ENCODE measurements around the gene ACTN1. TPM values are rescaled to one million over a fixed set of nuclear protein-coding genes. Genes with fewer than 3 reads are reported as not detected.

The ACTN1 gene
- polyA plus RNA-seq, 1 of the 3 experiments (the other 2 are of a cell fraction), result 319 TPM

- peaks cover 27% of the 10 kb centered on the region for H4K20me1 ChIP-seq (ENCODE audit: insufficient read depth)
- ChIA-PET POLR2A (interaction anchor here (0.6 to 1.1 kb wide), 3 partner anchors 31 to 40 kb away, joined by 3 to 4 read pairs (median 3); no protein-coding TSS in a partner anchor), CTCF (interaction anchor here (0.9 to 2.0 kb wide), 7 partner anchors 32 to 86 kb away, joined by 3 to 8 read pairs (median 4); no protein-coding TSS in a partner anchor)
- TF ChIP-seq EP300 (IDR thresholded peaks at IDR 0.05; ENCODE audit: borderline replicate concordance in 1 of 2, low read depth in 1 of 2, low read length in 1 of 2) (no peak), MAX (IDR thresholded peaks at IDR 0.05; ENCODE audit: low read depth) (0 out of 2 replicates have a peak, but pooled peaks have one; percentile 30)
- H3K4me2 ChIP-seq, result peak overlapping the region; percentile 96
- 26% methylated on average over 26 of the region's 44 CpGs for WGBS (ENCODE audit: low lambda C conversion rate)
- peak overlapping the region; percentile 26; the same call in 1 of the 2 replicates for H2AFZ ChIP-seq (ENCODE audit: low read depth)
- peaks cover 10 to 14% of the 10 kb centered on the region in 2 experiments for H3K36me3 ChIP-seq (replicated peaks in 1 of 2; ENCODE audit: control insufficient read depth in 1 of 2, insufficient read depth in 2 of 2, low read length in 1 of 2)
- H3K4me3 ChIP-seq (ENCODE audit: low read depth in 2 of 2, low read length in 1 of 2), result peak overlapping the region; percentile 87 to 96
- peaks cover 27% of the 10 kb centered on the region for H3F3A ChIP-seq (replicated peaks; ENCODE audit: insufficient read depth)
- DNase-seq, result no peak
- peaks cover 26 to 31% of the 10 kb centered on the region in 2 experiments for H3K4me1 ChIP-seq (ENCODE audit: control insufficient read depth in 1 of 2, insufficient read depth in 2 of 2, low read depth in 1 of 2, low read length in 1 of 2)
- H3K9me2 ChIP-seq, result no peaks in the 10 kb centered on the region
- H3K27me3 ChIP-seq (ENCODE audit: insufficient read depth), result no peaks in the 10 kb centered on the region
- no peaks in the 10 kb centered on the region for H3K9me3 ChIP-seq
- H3K27ac ChIP-seq (ENCODE audit: low read depth in 2 of 2, low read length in 1 of 2), result peak overlapping the region; percentile 83 to 98
- peak overlapping the region; percentile 99 for H3K9ac ChIP-seq
- H3K79me2 ChIP-seq (ENCODE audit: insufficient read depth), result peaks cover 48% of the 10 kb centered on the region
These were observed 785 bp upstream of the ACTN1 start for GRCh38 chr14:68979722-68980451.

- Histone ChIP-seq H3K27ac (ENCODE audit: low read depth in 2 of 2, low read length in 1 of 2) (peak overlapping the region; percentile 98), H3K4me2 (peak overlapping the region; percentile 98), H3K36me3 (replicated peaks in 1 of 2; ENCODE audit: control insufficient read depth in 1 of 2, insufficient read depth in 2 of 2, low read length in 1 of 2) (peaks cover 20 to 28% of the 10 kb centered on the region in 2 experiments), H3K9me3 (no peaks in the 10 kb centered on the region), H4K20me1 (ENCODE audit: insufficient read depth) (peaks cover 42% of the 10 kb centered on the region), H3K9ac (peak overlapping the region; percentile 99), H3K4me3 (ENCODE audit: low read depth in 2 of 2, low read length in 1 of 2) (peak overlapping the region; percentile 87 to 96), H2AFZ (ENCODE audit: low read depth) (no peak overlapping the region), H3K4me1 (ENCODE audit: control insufficient read depth in 1 of 2, insufficient read depth in 2 of 2, low read depth in 1 of 2, low read length in 1 of 2) (peaks cover 30 to 45% of the 10 kb centered on the region in 2 experiments), H3F3A (replicated peaks; ENCODE audit: insufficient read depth) (peaks cover 27% of the 10 kb centered on the region), H3K79me2 (ENCODE audit: insufficient read depth) (peaks cover 63% of the 10 kb centered on the region), H3K9me2 (no peaks in the 10 kb centered on the region), H3K27me3 (ENCODE audit: insufficient read depth) (no peaks in the 10 kb centered on the region)
- ChIA-PET CTCF (interaction anchor here (0.7 to 2.8 kb wide), 14 partner anchors 9 to 129 kb away, joined by 3 to 16 read pairs (median 5); no protein-coding TSS in a partner anchor), POLR2A (interaction anchor here (0.6 to 1.5 kb wide), 8 partner anchors 12 to 117 kb away, joined by 3 to 5 read pairs (median 4); no protein-coding TSS in a partner anchor)
- DNase-seq, result peak; percentile 79
- WGBS (ENCODE audit: low lambda C conversion rate), result 2% methylated on average over 18 of the region's 72 CpGs
- 0 out of 2 replicates have a peak, but pooled peaks have one; percentile 10 for TF ChIP-seq FOXM1 (IDR thresholded peaks at IDR 0.05; ENCODE audit: low read depth)
- no peak for TF ChIP-seq EP300 (IDR thresholded peaks at IDR 0.05; ENCODE audit: borderline replicate concordance in 1 of 2, low read depth in 1 of 2, low read length in 1 of 2)
- TF ChIP-seq MAX (IDR thresholded peaks at IDR 0.05; ENCODE audit: low read depth), result 0 out of 2 replicates have a peak, but pooled peaks have one; percentile 2
These were observed 760 bp downstream of the ACTN1 start for GRCh38 chr14:68978172-68978911.

- peak; percentile 82 for DNase-seq
- 1% methylated on average over 11 of the region's 25 CpGs for WGBS (ENCODE audit: low lambda C conversion rate)
- CTCF ChIA-PET, result interaction anchor here (0.7 to 2.8 kb wide), 16 partner anchors 9 to 130 kb away, joined by 3 to 16 read pairs (median 5); no protein-coding TSS in a partner anchor
- H3K27ac ChIP-seq (ENCODE audit: low read depth in 2 of 2, low read length in 1 of 2), result peak overlapping the region; percentile 98
- H3K4me3 ChIP-seq (ENCODE audit: low read depth in 2 of 2, low read length in 1 of 2), result peak overlapping the region; percentile 87 to 96
- peaks cover 48% of the 10 kb centered on the region for H4K20me1 ChIP-seq (ENCODE audit: insufficient read depth)
- H3K36me3 ChIP-seq (replicated peaks in 1 of 2; ENCODE audit: control insufficient read depth in 1 of 2, insufficient read depth in 2 of 2, low read length in 1 of 2), result peaks cover 26 to 34% of the 10 kb centered on the region in 2 experiments
- peaks cover 30 to 51% of the 10 kb centered on the region in 2 experiments for H3K4me1 ChIP-seq (ENCODE audit: control insufficient read depth in 1 of 2, insufficient read depth in 2 of 2, low read depth in 1 of 2, low read length in 1 of 2)
- no peak overlapping the region for H2AFZ ChIP-seq (ENCODE audit: low read depth)
- peak overlapping the region; percentile 99 for H3K9ac ChIP-seq
- H3K9me2 ChIP-seq, result no peaks in the 10 kb centered on the region
- H3F3A ChIP-seq (replicated peaks; ENCODE audit: insufficient read depth), result peaks cover 27% of the 10 kb centered on the region
- no peaks in the 10 kb centered on the region for H3K27me3 ChIP-seq (ENCODE audit: insufficient read depth)
- POLR2A ChIA-PET, result interaction anchor here (0.6 to 1.5 kb wide), 8 partner anchors 11 to 116 kb away, joined by 3 to 5 read pairs (median 4); no protein-coding TSS in a partner anchor
- peaks cover 69% of the 10 kb centered on the region for H3K79me2 ChIP-seq (ENCODE audit: insufficient read depth)
- H3K4me2 ChIP-seq, result peak overlapping the region; percentile 98
- no peaks in the 10 kb centered on the region for H3K9me3 ChIP-seq
- peak; percentile 22; the same call in 1 of the 2 replicates for TF ChIP-seq RAD21 (IDR thresholded peaks at IDR 0.05; ENCODE audit: low read length)
- TF ChIP-seq SIN3A (IDR thresholded peaks at IDR 0.05; ENCODE audit: borderline replicate concordance, low read depth, low read length), result peak; percentile 52; the same call in 1 of the 2 replicates
- TF ChIP-seq PBX3 (IDR thresholded peaks at IDR 0.05), result 0 out of 2 replicates have a peak, but pooled peaks have one; percentile 2
- no peak for TF ChIP-seq EZH2phosphoT487 (IDR thresholded peaks at IDR 0.05; ENCODE audit: borderline replicate concordance, low read depth)
- TF ChIP-seq CTCF (IDR thresholded peaks at IDR 0.05), result peak; percentile 25
- 0 out of 2 replicates have a peak, but pooled peaks have one; percentile 1 for TF ChIP-seq RCOR1 (IDR thresholded peaks at IDR 0.05; ENCODE audit: low read length)
- peak; percentile 46; the same call in 1 of the 2 replicates for TF ChIP-seq TCF12 (IDR thresholded peaks at IDR 0.05)
- TF ChIP-seq RXRA (IDR thresholded peaks at IDR 0.05; ENCODE audit: borderline replicate concordance, low read depth), result peak; percentile 79; the same call in 1 of the 2 replicates
These were observed 1.4 kb downstream of the ACTN1 start for GRCh38 chr14:68977718-68978171.
